Stimulated activated naive CD8-positive, alpha-beta T cell treated with anti-CD3 and anti-CD28 coated beads, Interleukin-15, Interleukin-2, amounts not matched to agents 100 U/mL and 50 U/mL, for 24 hours (primary cell): ENCODE results near the gene TMEM202.
"Not testable (repeated sequence)": the region's sequence is repeated elsewhere in the genome, so short reads cannot be mapped to it uniquely, and the experiment has no call there.

Experiments
- ATAC-seq: fragments of 150-1000 bp; cut with Tn5 transposase; one replicate; pipeline ENCODE4 v1.10.0; 2021
- DNase-seq: peaks from one replicate; pipeline ENCODE4 v3.0.0; 2021

TMEM202 gene

GRCh38 chr15:72397796-72398588 lies at the start of gene TMEM202:
TMEM202 (plus strand) TSS chr15:72398305; CDS start chr15:72398327, 22 bp downstream.
- DNase-seq, result no peak
- no peak for ATAC-seq

- ATAC-seq (no peak), DNase-seq (no peak)
These were observed 44.8 kb upstream of the TMEM202 start for GRCh38 chr15:72353266-72353665.

- DNase-seq (no peak), ATAC-seq (no peak)
These were observed 43.6 kb upstream of the TMEM202 start for GRCh38 chr15:72354496-72354895.

- ATAC-seq, result no peak
- DNase-seq, result no peak
These were observed 40.0 kb upstream of the TMEM202 start for GRCh38 chr15:72358121-72358520.

- ATAC-seq (no peak), DNase-seq (no peak)
These were observed 39.4 kb upstream of the TMEM202 start for GRCh38 chr15:72358650-72359171.

- no peak for DNase-seq
- no peak for ATAC-seq
These were observed 36.9 kb upstream of the TMEM202 start for GRCh38 chr15:72361176-72361575.

GRCh38 chr15:72365844-72366243 lies 32.3 kb upstream of the TMEM202 start:
- DNase-seq (no peak), ATAC-seq (peak; percentile 80)

- DNase-seq, result no peak
- no peak for ATAC-seq
These were observed 29.8 kb upstream of the TMEM202 start for GRCh38 chr15:72368325-72368724.

GRCh38 chr15:72368899-72369298 lies 29.2 kb upstream of the TMEM202 start:
- DNase-seq (no peak), ATAC-seq (no peak)

- DNase-seq, result no peak
- ATAC-seq, result no peak
These were observed 28.1 kb upstream of the TMEM202 start for GRCh38 chr15:72369964-72370363.

GRCh38 chr15:72372361-72372760 lies 25.7 kb upstream of the TMEM202 start:
- no peak for DNase-seq
- no peak for ATAC-seq

- no peak for DNase-seq
These were observed 22.6 kb upstream of the TMEM202 start for GRCh38 chr15:72375501-72375845.

GRCh38 chr15:72375846-72376581 lies 22.1 kb upstream of the TMEM202 start, which contains the start of gene HEXA:
HEXA (minus strand) TSS chr15:72376014; CDS start chr15:72375972, 42 bp downstream.
- DNase-seq (peak; percentile 99), ATAC-seq (peak; percentile 92)

More at GRCh38 chr15:72375501-72375845, 22.6 kb upstream of the TMEM202 start:
- ATAC-seq, result peak; percentile 50

- DNase-seq (no peak), ATAC-seq (no peak)
These were observed 20.8 kb upstream of the TMEM202 start for GRCh38 chr15:72377331-72377730.

- ATAC-seq, result not testable (repeated sequence)
These were observed 19.0 kb upstream of the TMEM202 start for GRCh38 chr15:72379106-72379505.

GRCh38 chr15:72379856-72380430 lies 18.2 kb upstream of the TMEM202 start:
- no peak for ATAC-seq
- DNase-seq, result no peak

More at GRCh38 chr15:72379106-72379505, 19.0 kb upstream of the TMEM202 start:
- DNase-seq, result not testable (repeated sequence)

GRCh38 chr15:72380743-72381142 lies 17.4 kb upstream of the TMEM202 start:
- ATAC-seq (no peak), DNase-seq (no peak)

- no peak for ATAC-seq
- no peak for DNase-seq
These were observed 16.0 kb upstream of the TMEM202 start for GRCh38 chr15:72382146-72382545.

GRCh38 chr15:72387741-72388140 lies 10.4 kb upstream of the TMEM202 start:
- DNase-seq (no peak), ATAC-seq (no peak)

- DNase-seq, result no peak
These were observed 8.9 kb upstream of the TMEM202 start for GRCh38 chr15:72389231-72389630.

GRCh38 chr15:72396331-72396730 lies 1.8 kb upstream of the TMEM202 start:
- not testable (repeated sequence) for DNase-seq, ATAC-seq

More at GRCh38 chr15:72389231-72389630, 8.9 kb upstream of the TMEM202 start:
- ATAC-seq, result no peak

GRCh38 chr15:72398648-72399047 lies 543 bp downstream of the TMEM202 start:
- DNase-seq (no peak), ATAC-seq (no peak)

GRCh38 chr15:72402726-72403125 lies 4.6 kb downstream of the TMEM202 start:
- ATAC-seq (no peak), DNase-seq (no peak)
